Right cardiac atrium (tissue), 5 donors: ENCODE results near the gene KIRREL2. TPM values are rescaled to one million over a fixed set of nuclear protein-coding genes. Genes with fewer than 3 reads are reported as not detected.

Experiments used
- ATAC-seq, 2 donors: fragments of 200-7000 bp; cut with Tn5 transposase; one replicate each; pipeline versions ENCODE4 v1.8.0 to v1.9.1; 2020; ENCODE audit warnings: moderate library complexity in 2 of 2, mild to moderate bottlenecking in 1 of 2
- DNase-seq, 3 donors: peaks; one replicate each; pipeline ENCODE4 v3.0.0-alpha.2; 2020
- H3K27ac ChIP-seq: one replicate; pipeline ENCODE4 v1.5.1; 2013; ENCODE audit warnings: mild to moderate bottlenecking, low read length, control low read depth, moderate library complexity
- H3K27me3 ChIP-seq: one replicate; pipeline ENCODE4 v1.6.1; 2013; ENCODE audit not compliant: control insufficient read depth, insufficient read depth
- H3K4me1 ChIP-seq: one replicate; pipeline ENCODE4 v1.6.1; 2013; ENCODE audit warnings: low read length; ENCODE audit not compliant: control insufficient read depth, insufficient read depth
- H3K4me3 ChIP-seq: one replicate; pipeline ENCODE4 v1.5.1; 2013; ENCODE audit warnings: low read length, control low read depth
- H3K9me3 ChIP-seq: one replicate; pipeline ENCODE4 v1.6.1; 2013; ENCODE audit warnings: low read length; ENCODE audit not compliant: control insufficient read depth
- WGBS: extraction: QIAGEN DNeasy Blood & Tissue Kit; methylation state at CpG from one replicate; pipeline ENCODE4 v1.1.7; 2013; 5-methylcytosine and 5-hydroxymethylcytosine counted together
- intact Hi-C, 4 donors: fragments of 100-400 bp; cut with DNase I; formaldehyde crosslinking; loops; one replicate each; pipeline versions ENCODE4 v1.11.0 to v1.14.0; 2022 to 2023
- long read RNA-seq, 4 donors: library from polyadenylated mRNA; unstranded; transcript quantifications; one replicate each; pipeline ENCODE4 v2.0.0, GENCODE V29; 2020 to 2021
- polyA plus RNA-seq: library from polyadenylated mRNA; stranded (reverse); fragments of 200-250 nt; gene quantifications from one replicate; pipeline ENCODE4 v1.2.3, GENCODE V29; 2013
- total RNA-seq, 4 donors: library from RNA; stranded (reverse); fragmentation: NEBNext Ultra II Directional; extraction: Animal tissue kit (Norgen Biotek cat#: 25700); gene quantifications; one replicate each; pipeline ENCODE4 v1.2.1, GENCODE V29; 2021
- donor health status: healthy with polysubstance abuse.
- donor health status: DM: no; HTN: yes; CAD: no.
- donor health status: DM: no; HTN: no; CAD: no.
- donor health status: DM: no; HTN: yes; CAD: no; lungs with severe emphysema.
- donor health status: DM: yes; HTN: yes; CAD: no.

The KIRREL2 gene
- not detected for total RNA-seq
- not detected for polyA plus RNA-seq
- long read RNA-seq, donor 1, result 0 reads
- long read RNA-seq, donor 2, result 0 reads
- long read RNA-seq, donor 3, result 0 reads
- long read RNA-seq, donor 4, result 0 reads

DNA sequence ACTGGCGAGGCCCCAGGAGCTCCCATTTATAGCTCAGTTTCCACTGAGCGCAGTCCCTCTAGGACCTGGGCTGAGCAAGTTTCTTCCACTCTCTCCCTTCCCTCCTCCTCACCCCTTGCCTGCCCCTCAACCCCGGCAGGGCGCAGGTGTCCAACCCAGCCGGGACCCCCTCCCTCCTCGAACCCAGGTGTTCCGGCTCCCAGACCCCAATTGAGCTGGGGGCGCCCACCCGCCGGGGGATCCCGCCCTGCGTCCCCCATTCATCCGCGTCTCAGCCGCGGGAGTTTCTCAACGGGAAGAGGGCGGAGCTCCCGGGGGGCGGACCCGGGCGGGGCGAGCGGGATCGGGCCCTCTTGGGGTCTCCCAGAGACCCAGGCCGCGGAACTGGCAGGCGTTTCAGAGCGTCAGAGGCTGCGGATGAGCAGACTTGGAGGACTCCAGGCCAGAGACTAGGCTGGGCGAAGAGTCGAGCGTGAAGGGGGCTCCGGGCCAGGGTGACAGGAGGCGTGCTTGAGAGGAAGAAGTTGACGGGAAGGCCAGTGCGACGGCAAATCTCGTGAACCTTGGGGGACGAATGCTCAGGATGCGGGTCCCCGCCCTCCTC lies at the start of gene KIRREL2:
Gene KIRREL2 (plus strand): TSS at position 366 of the 604 bp plus-strand sequence. CDS start 209 bp downstream, at position 575.
- peak within 1 kb of the TSS; percentile 60 for H3K4me3 ChIP-seq

DNA sequence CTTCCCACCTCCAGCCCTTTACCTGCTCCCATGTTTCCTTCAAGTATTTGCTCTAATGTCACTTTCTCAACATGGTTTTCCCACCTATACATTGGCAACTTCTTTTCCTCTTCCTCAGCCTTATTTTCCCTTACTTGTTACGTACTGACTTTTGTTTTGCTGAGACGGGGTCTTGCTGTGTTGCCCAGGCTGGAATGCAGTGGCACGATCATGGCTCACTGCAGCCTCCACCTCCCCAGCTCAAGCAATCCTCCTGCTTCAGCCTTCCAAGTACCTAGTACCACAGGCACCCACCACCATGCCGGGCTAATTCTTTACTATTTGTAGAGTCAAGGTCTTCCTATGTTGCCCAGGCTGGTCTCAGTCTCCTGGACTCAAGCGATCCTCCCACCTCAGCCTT lies 49.1 kb upstream of the KIRREL2 start:
- Histone ChIP-seq H3K27me3 (peaks cover 2% of the 10 kb centered on the region), H3K4me3 (no peak overlapping the region), H3K4me1 (no peaks in the 10 kb centered on the region), H3K27ac (no peak overlapping the region), H3K9me3 (no peaks in the 10 kb centered on the region)
- intact Hi-C loops, result no loop called here
- DNase-seq (no peak), ATAC-seq (no peak)
- 90% methylated on average over 5 of the region's 5 CpGs for WGBS

More for the DNA sequence above, at the start of gene KIRREL2:
- intact Hi-C loops, result no loop called here
- no peaks in the 10 kb centered on the region for H3K27me3 ChIP-seq
- H3K27ac ChIP-seq, result no peak within 1 kb of the TSS
- H3K9me3 ChIP-seq, result no peaks in the 10 kb centered on the region
- peak in 1 of 2 donors; percentile 39 for ATAC-seq
- peak in 1 of 3 donors; percentile 60 for DNase-seq
- no peaks in the 10 kb centered on the region for H3K4me1 ChIP-seq
- WGBS, result under 1% methylated on average over 42 of the region's 42 CpGs

DNA sequence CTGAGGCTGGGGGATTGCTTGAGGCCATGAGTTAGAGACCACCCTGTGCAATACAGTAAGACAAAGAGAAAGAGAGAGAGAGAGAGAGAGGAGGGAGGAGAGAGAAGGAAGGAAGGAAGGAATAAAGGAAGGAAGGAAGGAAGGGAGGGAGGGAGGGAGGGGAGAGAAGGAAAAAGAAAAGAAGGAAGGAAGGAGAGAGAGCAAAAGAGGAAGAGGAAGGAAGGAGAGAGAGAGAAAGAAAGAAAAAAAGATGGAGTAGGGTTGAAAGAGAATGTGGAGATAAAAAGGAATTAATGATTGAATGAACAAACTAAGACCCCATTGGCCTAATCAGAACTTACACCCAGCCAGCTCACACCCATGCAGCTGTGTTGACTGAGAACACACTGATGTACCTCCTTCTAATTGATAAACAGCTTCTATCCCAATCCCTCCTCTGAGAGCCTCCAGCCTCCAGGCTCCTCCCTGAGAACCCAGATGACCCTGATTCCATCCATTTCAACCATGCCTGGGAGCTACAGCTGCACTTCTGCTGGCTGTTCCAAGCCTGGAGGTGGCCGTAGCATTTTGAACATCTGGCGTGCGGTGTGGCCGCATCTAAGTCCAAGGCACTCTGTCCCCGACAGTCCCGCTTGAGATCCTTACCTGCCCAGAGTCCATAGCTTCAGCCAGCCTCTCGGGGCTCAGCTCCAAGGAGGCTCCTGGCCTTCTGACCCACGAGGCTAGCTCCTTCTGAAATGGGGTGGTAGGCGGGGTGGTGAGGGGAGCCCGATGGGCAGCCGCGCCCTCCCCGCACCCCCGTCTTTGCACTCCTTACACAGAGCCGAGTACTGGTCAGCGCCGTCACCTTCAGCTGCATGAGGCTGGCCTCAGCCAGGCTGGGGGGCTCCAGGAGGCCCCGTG lies 45.1 kb upstream of the KIRREL2 start:
- ATAC-seq (no peak), DNase-seq (no peak)
- 69% methylated on average over 18 of the region's 18 CpGs for WGBS
- no peak overlapping the region for H3K4me3 ChIP-seq
- intact Hi-C loops, result no loop called here
- no peaks in the 10 kb centered on the region for H3K9me3 ChIP-seq
- H3K4me1 ChIP-seq, result no peaks in the 10 kb centered on the region
- H3K27ac ChIP-seq, result no peak overlapping the region
- no peaks in the 10 kb centered on the region for H3K27me3 ChIP-seq

DNA sequence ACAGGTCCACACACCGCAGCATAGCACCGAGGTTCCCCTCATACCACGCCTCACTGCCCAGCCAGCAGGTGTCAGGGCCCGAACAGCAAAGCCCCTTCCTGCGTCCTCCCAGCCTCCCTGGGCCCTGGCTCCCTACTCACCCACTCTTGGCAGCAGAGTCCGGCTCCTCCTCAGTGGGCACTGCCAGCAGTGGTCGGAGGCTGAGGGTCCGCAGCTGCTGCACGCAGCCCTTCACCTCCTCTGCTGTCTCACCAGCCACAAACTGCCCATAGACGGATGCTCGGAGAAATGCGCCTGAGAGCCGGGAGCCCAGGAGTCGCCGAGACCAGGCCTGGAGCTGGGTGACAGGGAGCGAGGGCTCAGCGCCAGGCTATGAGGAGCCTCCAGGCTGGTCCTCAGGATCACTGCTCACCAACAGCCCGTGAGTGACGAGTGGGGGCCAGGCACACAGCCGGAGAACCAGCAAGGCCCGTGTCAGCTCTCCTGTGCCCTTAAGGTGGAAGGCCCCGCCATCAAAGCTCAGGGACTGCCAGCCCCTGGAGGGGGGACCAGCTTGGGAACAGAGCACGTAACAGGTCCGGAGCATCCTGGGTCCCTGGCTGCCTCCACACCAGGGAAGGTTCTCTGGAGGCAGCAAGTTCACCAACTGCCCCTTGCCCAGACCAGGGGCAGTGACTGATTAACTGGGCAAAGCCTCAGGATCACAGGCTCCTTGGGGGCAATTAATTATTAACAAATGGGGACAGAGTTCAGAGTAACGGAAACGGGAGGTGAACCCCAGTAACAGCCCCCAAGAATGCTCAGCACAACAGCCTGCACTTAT lies 44.3 kb upstream of the KIRREL2 start, which contains the start of gene PRODH2:
Gene PRODH2 (minus strand): TSS at position 626 of the 823 bp plus-strand sequence. CDS start 40 bp downstream, at position 586.
- H3K4me3 ChIP-seq, result no peak within 1 kb of the TSS
- no peaks in the 10 kb centered on the region for H3K9me3 ChIP-seq
- no peaks in the 10 kb centered on the region for H3K27me3 ChIP-seq
- no peak within 1 kb of the TSS for H3K27ac ChIP-seq
- no peaks in the 10 kb centered on the region for H3K4me1 ChIP-seq
- 70% methylated on average over 26 of the region's 26 CpGs for WGBS
- ATAC-seq, result no peak
- intact Hi-C loops, result no loop called here
- no peak for DNase-seq

DNA sequence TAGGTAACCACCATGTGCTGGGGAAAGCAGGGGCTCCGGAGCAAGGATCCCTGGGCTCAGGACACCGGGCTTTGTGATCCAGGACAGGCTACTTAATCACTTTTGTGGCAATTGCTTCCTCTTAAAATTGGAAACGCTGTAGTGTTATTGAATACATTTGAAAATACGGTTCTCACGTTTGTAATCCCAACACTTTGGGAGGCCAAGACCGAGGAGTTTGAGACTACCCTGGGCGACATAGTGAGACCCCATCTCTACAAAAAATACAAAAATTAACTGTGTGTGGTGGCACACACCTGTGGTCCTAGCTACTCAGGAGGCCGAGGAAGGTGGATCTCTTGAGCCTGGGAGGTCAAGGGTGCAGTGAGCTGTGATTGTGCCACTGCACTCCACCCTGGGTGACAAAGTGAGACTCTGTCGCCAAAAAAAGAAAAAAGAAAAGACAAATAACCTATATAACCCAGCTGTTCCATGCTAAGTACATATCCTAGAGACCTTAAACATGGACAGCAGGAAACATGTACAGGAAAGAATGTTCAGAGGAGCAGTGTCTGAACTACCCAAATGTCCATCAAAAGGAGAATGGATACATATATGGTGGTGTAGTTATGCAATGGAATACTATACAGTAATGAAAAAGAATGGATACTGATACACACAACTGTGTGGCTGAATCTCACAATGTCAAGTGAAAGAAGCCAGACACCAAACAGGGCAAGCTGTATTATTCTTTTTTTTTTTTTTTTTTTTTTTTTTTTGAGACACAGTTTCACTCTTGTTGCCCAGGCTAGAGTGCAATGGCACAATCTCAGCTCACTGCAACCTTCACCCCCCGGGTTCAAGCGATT lies 43.4 kb upstream of the KIRREL2 start:
- DNase-seq (no peak), ATAC-seq (no peak)
- 85% methylated on average over 11 of the region's 11 CpGs for WGBS
- H3K9me3 ChIP-seq, result no peaks in the 10 kb centered on the region
- no peak overlapping the region for H3K27ac ChIP-seq
- intact Hi-C loops, result no loop called here
- no peaks in the 10 kb centered on the region for H3K27me3 ChIP-seq
- no peaks in the 10 kb centered on the region for H3K4me1 ChIP-seq
- H3K4me3 ChIP-seq, result no peak overlapping the region

DNA sequence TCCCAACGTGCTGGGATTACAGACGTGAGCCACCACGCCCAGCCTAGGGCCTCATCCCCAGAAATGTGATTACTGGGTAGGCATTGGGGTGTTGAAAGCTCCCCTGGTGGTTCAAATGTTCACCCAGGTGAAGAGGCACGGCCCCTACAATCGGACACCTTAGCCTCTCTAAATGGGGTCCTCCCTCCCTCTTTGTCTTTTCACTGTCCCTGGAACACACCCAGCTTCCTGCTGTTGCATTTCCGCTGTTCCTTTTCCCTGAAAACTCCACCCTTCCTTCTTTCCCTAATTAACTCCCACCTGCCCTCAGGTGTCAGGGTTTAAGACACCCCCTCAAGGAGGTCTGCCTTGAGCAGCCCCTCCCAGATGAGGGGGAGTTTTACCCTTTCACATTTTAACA lies 40.4 kb upstream of the KIRREL2 start:
- Histone ChIP-seq H3K27ac (no peak overlapping the region), H3K4me3 (no peak overlapping the region), H3K9me3 (no peaks in the 10 kb centered on the region), H3K4me1 (no peaks in the 10 kb centered on the region), H3K27me3 (no peaks in the 10 kb centered on the region)
- WGBS, result 26% methylated on average over 6 of the region's 6 CpGs
- intact Hi-C loops, result no loop called here
- DNase-seq (no peak), ATAC-seq (no peak)

DNA sequence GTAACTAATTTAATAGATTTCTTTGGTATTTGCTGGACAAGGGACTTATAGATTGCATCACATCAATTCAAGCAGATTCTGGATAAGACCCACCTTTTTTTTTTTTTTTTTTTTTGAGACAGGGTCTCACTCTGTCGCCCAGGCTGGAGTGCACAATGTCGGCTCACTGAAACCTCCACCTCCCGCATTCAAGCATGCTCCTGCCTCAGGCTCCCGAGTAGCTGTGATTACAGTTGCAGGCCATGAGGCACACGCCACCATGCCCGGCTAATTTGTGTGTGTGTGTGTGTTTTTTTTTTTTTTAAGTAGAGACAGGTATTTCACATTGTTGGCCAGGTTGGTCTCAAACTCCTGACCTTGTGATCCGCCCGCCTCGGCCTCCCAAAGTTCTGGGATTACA lies 39.9 kb upstream of the KIRREL2 start:
- 80% methylated on average over 9 of the region's 9 CpGs for WGBS
- Histone ChIP-seq H3K4me1 (no peaks in the 10 kb centered on the region), H3K27me3 (no peaks in the 10 kb centered on the region)

DNA sequence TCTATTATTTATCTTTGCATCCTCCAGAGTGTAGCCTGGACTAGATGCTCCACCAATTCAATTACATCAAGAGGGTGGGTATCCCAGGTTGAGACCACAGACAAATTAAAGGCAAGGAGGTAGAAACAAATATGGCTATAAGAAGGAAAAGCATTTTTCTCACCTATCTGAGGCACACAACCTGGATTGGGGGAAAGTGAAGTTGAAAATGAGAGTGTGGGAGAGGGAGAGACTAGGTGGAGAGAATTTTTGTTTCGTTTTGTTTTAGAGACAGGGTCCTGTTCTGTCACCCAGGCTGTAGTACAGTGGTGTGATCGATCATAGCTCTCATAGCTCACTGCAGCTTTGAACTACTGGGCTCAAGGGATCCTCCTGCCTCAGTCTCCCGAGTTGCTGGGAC lies 38.3 kb upstream of the KIRREL2 start:
- no peaks in the 10 kb centered on the region for H3K27me3 ChIP-seq
- ATAC-seq, result no peak
- intact Hi-C loops, result no loop called here

More for the DNA sequence above, 39.9 kb upstream of the KIRREL2 start:
- H3K9me3 ChIP-seq, result no peaks in the 10 kb centered on the region
- intact Hi-C loops, result no loop called here
- DNase-seq, result no peak
- H3K4me3 ChIP-seq, result no peak overlapping the region
- ATAC-seq, result no peak
- no peak overlapping the region for H3K27ac ChIP-seq

DNA sequence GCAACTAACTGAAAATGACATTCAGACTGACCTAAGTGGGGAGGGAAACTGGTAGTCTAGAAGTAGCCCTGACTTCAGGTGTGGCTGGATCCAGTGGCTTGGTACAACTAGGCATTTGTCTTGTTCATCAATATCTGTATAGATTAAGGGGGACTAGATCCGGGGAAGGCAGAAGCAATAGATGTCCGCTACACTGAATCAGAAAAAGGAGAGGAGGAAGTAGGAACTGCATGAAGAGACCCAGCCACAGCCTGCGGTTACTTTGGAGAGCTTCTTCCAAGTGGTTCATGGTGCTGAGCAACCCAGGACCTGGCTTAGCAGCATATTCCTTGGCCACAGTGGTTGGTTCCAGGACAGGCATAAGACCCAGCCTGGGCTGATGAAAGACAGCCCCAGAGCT lies 34.1 kb upstream of the KIRREL2 start:
- WGBS, result 75% methylated on average over 3 of the region's 3 CpGs
- DNase-seq (no peak), ATAC-seq (no peak)
- Histone ChIP-seq H3K4me3 (no peak overlapping the region), H3K9me3 (no peaks in the 10 kb centered on the region), H3K27ac (no peak overlapping the region), H3K4me1 (no peaks in the 10 kb centered on the region), H3K27me3 (no peaks in the 10 kb centered on the region)
- intact Hi-C loops, result loop anchor here in 1 of 4 donors (5.0 kb wide), 1 partner anchor 130 kb away; no protein-coding TSS in a partner anchor

More for the DNA sequence above, 38.3 kb upstream of the KIRREL2 start:
- WGBS, result 71% methylated on average over 3 of the region's 3 CpGs
- no peak overlapping the region for H3K27ac ChIP-seq
- no peaks in the 10 kb centered on the region for H3K4me1 ChIP-seq
- H3K9me3 ChIP-seq, result no peaks in the 10 kb centered on the region
- H3K4me3 ChIP-seq, result no peak overlapping the region
- no peak for DNase-seq

DNA sequence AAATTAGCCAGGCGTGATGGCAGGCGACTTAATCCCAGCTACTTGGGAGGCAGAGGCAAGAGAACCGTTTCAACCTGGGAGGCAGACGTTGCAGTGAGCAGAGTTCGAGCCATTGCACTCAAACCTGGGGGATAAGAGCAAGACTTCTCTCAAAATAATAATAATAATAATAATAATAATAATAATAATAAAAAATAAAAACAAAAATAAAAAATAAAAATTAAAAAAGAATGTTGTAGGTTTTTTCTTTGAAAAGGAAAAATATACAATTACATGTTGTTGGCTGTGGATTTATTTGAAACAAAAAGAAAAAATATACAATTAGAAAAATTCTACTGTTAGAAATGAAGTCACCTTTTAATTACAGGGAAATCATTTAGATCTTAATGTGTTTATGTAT lies 32.6 kb upstream of the KIRREL2 start:
- DNase-seq (no peak), ATAC-seq (no peak)
- intact Hi-C loops, result loop anchor here in 1 of 4 donors (5.0 kb wide), 1 partner anchor 132 kb away; no protein-coding TSS in a partner anchor
- Histone ChIP-seq H3K27ac (no peak overlapping the region), H3K4me3 (no peak overlapping the region), H3K9me3 (no peaks in the 10 kb centered on the region), H3K27me3 (no peaks in the 10 kb centered on the region), H3K4me1 (no peaks in the 10 kb centered on the region)
- WGBS, result 81% methylated on average over 5 of the region's 5 CpGs
